ENCODE measurements around the gene DRD2.

The DRD2 gene

DNA sequence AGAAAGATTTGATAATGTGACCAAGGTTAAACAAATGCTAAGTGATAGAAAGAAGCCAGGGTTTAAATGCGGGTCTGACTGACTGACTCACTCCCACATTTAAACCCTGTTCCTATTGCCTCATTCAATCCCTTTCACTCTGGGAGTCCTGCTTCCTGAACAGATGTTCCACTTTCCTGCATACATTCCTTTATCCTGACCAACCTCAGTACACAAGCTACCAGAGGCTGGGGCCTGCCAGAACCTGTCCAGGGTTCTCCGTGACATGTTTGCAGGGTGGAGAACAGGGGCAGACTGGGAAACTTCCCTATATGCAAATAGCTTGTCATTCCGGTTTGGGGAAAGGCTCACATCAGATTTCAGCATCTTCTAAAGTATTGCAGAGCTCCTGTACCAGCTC lies 90.6 kb downstream of the DRD2 start:
- no peak overlapping the region for H3K27ac ChIP-seq
- TF ChIP-seq, protein P1, sequence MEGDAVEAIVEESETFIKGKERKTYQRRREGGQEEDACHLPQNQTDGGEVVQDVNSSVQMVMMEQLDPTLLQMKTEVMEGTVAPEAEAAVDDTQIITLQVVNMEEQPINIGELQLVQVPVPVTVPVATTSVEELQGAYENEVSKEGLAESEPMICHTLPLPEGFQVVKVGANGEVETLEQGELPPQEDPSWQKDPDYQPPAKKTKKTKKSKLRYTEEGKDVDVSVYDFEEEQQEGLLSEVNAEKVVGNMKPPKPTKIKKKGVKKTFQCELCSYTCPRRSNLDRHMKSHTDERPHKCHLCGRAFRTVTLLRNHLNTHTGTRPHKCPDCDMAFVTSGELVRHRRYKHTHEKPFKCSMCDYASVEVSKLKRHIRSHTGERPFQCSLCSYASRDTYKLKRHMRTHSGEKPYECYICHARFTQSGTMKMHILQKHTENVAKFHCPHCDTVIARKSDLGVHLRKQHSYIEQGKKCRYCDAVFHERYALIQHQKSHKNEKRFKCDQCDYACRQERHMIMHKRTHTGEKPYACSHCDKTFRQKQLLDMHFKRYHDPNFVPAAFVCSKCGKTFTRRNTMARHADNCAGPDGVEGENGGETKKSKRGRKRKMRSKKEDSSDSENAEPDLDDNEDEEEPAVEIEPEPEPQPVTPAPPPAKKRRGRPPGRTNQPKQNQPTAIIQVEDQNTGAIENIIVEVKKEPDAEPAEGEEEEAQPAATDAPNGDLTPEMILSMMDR (IDR thresholded peaks at IDR 0.05; ENCODE audit: low read depth, low read length, missing control alignments), result no peak
- no peaks in the 10 kb centered on the region for H3K36me3 ChIP-seq (replicated peaks)
- no peak overlapping the region for H3K4me3 ChIP-seq (ENCODE audit: low read depth, low read length)
- in situ Hi-C loops (cut with HindIII; ENCODE audit: low pct_ligation_motif_present, low sequenced_read_pairs), result no loop called here
- H3K27me3 ChIP-seq (replicated peaks), result peaks cover 8% of the 10 kb centered on the region
- DNase-seq, result peak; percentile 70

DNA sequence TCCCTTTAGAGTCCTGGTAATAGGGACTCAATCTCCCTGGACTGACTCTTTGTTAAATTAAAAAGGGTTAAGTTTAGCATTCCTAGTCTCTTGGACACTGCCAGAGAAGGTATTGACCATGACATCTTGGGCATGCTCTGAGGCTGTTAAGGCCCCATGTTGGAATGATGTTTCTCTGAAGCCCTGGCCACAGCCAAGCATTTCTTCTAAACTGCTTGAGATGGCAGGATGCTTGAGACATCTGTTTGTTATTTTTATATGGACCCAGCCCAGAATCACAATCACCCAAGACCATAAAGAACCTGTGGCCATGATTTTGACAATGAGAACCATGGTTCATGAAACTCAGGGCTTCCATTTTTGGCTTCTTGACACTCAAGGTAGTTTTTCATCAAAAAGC lies 93.1 kb downstream of the DRD2 start:
- in situ Hi-C loops (cut with HindIII; ENCODE audit: low pct_ligation_motif_present, low sequenced_read_pairs), result no loop called here
- H3K27ac ChIP-seq, result no peak overlapping the region
- H3K4me3 ChIP-seq (ENCODE audit: low read depth, low read length), result no peak overlapping the region
- no peak for DNase-seq
- H3K27me3 ChIP-seq (replicated peaks), result no peaks in the 10 kb centered on the region
- TF ChIP-seq, protein P1 (IDR thresholded peaks at IDR 0.05; ENCODE audit: low read depth, low read length, missing control alignments), result no peak
- H3K36me3 ChIP-seq (replicated peaks), result no peaks in the 10 kb centered on the region

DNA sequence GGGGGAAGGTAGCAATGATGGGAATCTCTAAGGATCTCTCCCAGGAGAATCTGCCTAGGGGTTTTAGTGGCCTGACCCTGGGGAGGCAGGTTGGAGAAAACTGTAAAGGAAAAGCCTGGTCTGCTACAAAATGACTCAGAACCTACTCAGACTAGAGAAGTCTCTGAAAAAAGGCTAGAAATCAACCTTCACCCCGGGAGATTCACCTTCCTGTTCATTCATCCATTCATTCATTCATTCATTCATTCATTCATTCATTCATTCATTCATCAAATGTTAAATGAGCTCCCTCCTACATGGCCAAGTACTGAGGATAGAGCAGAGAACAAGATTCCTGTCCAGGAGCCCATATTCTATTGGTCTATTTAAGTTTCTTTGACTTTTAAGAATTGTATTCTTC lies 96.5 kb downstream of the DRD2 start:
- H3K36me3 ChIP-seq (replicated peaks), result no peaks in the 10 kb centered on the region
- no peak overlapping the region for H3K4me3 ChIP-seq (ENCODE audit: low read depth, low read length)
- DNase-seq, result no peak
- no peak overlapping the region for H3K27ac ChIP-seq
- in situ Hi-C loops (cut with HindIII; ENCODE audit: low pct_ligation_motif_present, low sequenced_read_pairs), result no loop called here
- no peaks in the 10 kb centered on the region for H3K27me3 ChIP-seq (replicated peaks)
- TF ChIP-seq, protein P1 (IDR thresholded peaks at IDR 0.05; ENCODE audit: low read depth, low read length, missing control alignments), result no peak

DNA sequence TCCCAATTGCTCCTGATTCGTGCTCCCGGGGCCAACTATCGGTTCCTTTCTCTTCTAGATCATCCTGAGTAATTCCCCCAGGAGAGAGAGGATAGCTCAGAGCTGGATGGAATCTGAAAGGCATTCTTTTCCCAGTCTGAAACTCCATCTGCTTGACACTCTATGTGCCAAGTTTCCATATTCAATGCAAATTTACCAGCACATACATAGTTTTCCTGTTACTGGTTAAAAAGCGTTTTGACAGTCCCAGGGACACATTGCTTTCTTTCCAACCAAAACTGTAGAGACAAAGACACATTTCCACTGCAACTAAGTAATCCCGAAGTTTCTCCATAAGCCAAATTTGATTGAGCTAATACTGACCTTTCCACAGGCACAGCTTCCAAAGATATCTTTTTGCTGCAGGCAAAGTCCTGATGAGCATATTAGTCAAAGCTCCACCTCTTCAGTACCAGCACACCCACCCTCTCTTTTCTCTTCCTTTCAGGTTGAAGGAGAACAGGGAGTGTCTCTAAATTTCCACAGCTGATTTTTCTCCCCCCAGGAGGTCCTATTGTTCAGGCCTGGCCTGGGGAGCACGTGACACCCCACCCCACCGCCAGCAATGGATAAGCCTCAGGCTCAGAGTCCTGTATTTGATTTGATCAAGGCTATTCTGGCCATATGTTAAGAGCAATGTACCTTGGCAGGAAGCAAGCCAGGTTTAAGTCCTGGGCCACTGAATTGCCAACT lies 97.4 kb downstream of the DRD2 start:
- in situ Hi-C loops (cut with HindIII; ENCODE audit: low pct_ligation_motif_present, low sequenced_read_pairs), result no loop called here
- Histone ChIP-seq H3K27ac (no peak overlapping the region), H3K36me3 (replicated peaks) (no peaks in the 10 kb centered on the region), H3K27me3 (replicated peaks) (no peaks in the 10 kb centered on the region), H3K4me3 (ENCODE audit: low read depth, low read length) (no peak overlapping the region)
- TF ChIP-seq, protein P1 (IDR thresholded peaks at IDR 0.05; ENCODE audit: low read depth, low read length, missing control alignments), result no peak
- no peak for DNase-seq

DNA sequence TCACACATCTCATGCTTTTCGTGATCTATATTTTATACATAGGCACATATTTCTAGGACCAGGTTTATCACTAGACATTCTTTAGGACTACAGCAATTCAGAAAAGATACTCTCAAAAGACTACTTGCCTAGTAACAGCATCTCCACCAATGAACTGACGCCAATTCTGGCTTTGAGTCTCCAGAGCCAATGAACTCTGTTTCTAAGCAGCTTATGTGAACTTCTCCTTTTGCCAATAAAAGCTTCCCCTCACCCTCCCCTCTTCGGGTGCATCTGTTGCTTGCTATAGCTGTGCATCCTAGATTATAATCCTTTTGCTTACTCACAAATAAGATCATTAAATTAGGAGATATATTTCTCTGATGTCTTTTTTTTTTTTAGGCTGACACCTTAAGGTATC lies 99.0 kb downstream of the DRD2 start:
- no peaks in the 10 kb centered on the region for H3K36me3 ChIP-seq (replicated peaks)
- H3K27ac ChIP-seq, result no peak overlapping the region
- no peak overlapping the region for H3K4me3 ChIP-seq (ENCODE audit: low read depth, low read length)
- no peak for DNase-seq
- TF ChIP-seq, protein P1 (IDR thresholded peaks at IDR 0.05; ENCODE audit: low read depth, low read length, missing control alignments), result no peak
- in situ Hi-C loops (cut with HindIII; ENCODE audit: low pct_ligation_motif_present, low sequenced_read_pairs), result no loop called here
- H3K27me3 ChIP-seq (replicated peaks), result no peaks in the 10 kb centered on the region

DNA sequence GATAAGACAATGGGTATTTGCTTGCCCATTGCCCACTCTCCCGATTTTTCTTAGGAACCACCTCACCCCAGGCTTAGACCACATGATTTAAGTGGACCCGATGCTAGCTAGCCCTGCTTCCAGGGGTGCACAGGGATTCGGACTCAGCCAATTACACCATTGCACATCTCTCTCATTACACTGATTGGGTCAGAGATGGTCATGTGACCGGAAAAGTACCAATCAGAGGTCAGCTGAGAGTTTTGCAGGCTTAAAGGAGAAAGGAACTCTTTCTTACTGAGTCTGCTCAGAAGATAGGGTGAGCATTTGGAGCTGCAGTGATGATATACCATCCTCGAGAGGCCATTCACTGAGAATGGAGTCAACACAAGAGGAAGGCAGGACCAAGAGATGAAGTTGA lies 99.8 kb downstream of the DRD2 start:
- H3K27ac ChIP-seq, result no peak overlapping the region
- H3K36me3 ChIP-seq (replicated peaks), result no peaks in the 10 kb centered on the region
- no peaks in the 10 kb centered on the region for H3K27me3 ChIP-seq (replicated peaks)
- no peak overlapping the region for H3K4me3 ChIP-seq (ENCODE audit: low read depth, low read length)
- TF ChIP-seq, protein P1 (IDR thresholded peaks at IDR 0.05; ENCODE audit: low read depth, low read length, missing control alignments), result no peak
- in situ Hi-C loops (cut with HindIII; ENCODE audit: low pct_ligation_motif_present, low sequenced_read_pairs), result no loop called here
- no peak for DNase-seq
